Activated naive CD4-positive, alpha-beta T cell treated with anti-CD3 and anti-CD28 coated beads, Interleukin-2, amount 50 U/mL, for 72 hours (primary cell): ENCODE measurements around the gene MVB12B. TPM values are rescaled to one million over a fixed set of nuclear protein-coding genes. Genes with fewer than 3 reads are reported as not detected.

Experiments used
- ATAC-seq, 2 donors: fragments of 150-1000 bp; cut with Tn5 transposase; 2 replicates each; pipeline ENCODE4 v1.10.0; 2021; ENCODE audit warnings: mild to moderate bottlenecking in 2 of 2, moderate library complexity in 2 of 2
- DNase-seq, 2 donors: peaks; one replicate each; pipeline ENCODE4 v3.0.0; 2021 to 2022; ENCODE audit warnings: low spot score in 2 of 2
- H3K27ac Mint-ChIP-seq, 2 donors: one replicate each; pipeline ENCODE4 v1.8.0; 2022; ENCODE audit warnings: mild to moderate bottlenecking in 2 of 2, mixed read lengths in 2 of 2
- H3K36me3 Mint-ChIP-seq, 2 donors: one replicate each; pipeline ENCODE4 v1.8.0; 2022; ENCODE audit warnings: mixed read lengths in 2 of 2
- H3K9me3 Mint-ChIP-seq, 2 donors: one replicate each; pipeline ENCODE4 v1.8.0; 2022; ENCODE audit warnings: mixed read lengths in 2 of 2
- total RNA-seq, 2 donors: library from RNA; stranded (reverse); gene quantifications; one replicate each; pipeline ENCODE4 v1.2.3, GENCODE V29; 2022

MVB12B gene
- total RNA-seq, 2 donors from 2014 or later, result 1.4 to 2.3 TPM

DNA sequence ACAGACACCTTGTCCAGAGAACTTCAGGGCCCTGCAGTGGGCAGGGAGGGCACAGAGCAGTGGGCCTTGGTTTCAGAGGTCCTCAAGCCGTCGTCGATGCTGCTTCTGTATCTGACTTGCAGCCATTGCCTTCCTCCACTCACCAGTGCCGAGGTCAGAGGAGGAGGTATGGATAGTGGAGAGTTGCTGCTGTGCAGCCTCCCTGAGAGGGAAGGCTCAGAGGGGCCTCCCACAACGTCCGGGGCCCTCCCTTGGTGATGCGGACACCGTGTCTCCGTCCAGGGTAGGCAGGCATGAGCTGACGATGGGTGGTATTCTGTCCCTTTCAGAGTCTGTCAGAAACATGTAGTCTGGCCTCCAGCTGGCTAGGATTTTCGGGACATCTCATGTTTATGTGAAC lies 73.9 kb downstream of the MVB12B start:
- DNase-seq (no peak), ATAC-seq (no peak)
- Mint-ChIP-seq H3K27ac (no peak overlapping the region), H3K36me3 (no peaks in the 10 kb centered on the region), H3K9me3 (no peaks in the 10 kb centered on the region)

DNA sequence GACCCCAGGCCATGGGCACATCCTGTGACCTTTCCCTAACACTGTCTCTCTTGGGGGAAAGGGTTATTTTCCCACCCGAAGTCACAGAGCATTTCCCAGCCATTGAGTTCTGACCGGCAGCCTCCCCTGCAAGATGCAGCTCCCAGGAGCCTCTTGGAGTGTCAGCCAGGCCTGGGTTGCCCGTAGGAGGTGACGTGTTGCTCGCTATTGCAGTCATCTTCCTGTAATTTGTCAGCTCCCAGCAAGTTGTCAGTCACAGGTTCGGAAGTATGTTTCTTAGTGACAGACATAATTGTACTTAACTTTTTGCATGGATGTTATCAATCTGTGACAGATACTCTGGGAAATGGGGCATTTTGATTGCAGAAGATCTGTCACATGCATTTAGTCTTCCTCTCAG lies 74.5 kb downstream of the MVB12B start:
- Mint-ChIP-seq H3K27ac (no peak overlapping the region), H3K36me3 (no peaks in the 10 kb centered on the region), H3K9me3 (no peaks in the 10 kb centered on the region)
- DNase-seq (no peak), ATAC-seq (no peak)

DNA sequence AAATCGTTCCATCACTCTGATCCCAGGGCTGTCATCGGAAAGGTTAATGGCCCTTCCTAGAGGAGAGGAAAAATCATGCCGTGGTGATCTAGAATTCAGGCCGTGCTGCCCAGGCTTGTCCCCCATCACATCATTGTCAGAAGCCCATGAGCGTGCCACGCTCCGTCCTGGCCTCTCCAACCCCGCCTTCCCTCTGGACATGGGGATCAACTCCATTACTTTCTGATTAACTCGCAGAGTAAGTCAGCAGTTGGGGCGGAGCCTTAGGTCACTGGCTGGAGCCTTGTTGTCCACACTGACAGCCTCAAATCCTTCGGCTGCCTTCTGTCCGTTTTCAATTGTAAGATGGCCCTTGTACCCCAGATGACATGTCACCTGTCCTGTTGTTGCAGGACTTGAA lies 75.0 kb downstream of the MVB12B start:
- ATAC-seq (no peak), DNase-seq (no peak)
- H3K36me3 Mint-ChIP-seq, result no peaks in the 10 kb centered on the region
- H3K27ac Mint-ChIP-seq, result no peak overlapping the region
- H3K9me3 Mint-ChIP-seq, result no peaks in the 10 kb centered on the region

DNA sequence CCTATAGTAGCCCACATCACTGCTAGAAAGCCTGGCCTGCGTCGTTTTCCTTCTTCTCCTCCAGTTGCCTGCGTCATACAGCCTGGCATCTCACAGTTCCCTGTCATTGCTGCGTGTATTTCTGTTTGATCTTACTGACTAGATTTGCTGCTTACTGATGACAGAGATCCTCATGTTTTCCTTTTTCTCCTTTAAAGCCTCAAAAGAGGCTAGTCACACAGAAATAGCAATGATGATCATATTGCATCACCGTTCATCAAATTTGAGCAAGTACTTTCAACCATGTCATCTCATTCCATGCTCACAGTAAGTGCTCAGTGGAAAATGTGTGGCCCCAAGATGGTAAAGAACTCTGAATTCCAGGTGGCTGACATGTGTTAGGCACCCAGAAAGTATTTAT lies 76.8 kb downstream of the MVB12B start:
- DNase-seq, result no peak
- H3K27ac Mint-ChIP-seq, result no peak overlapping the region
- no peak for ATAC-seq
- H3K9me3 Mint-ChIP-seq, result no peaks in the 10 kb centered on the region
- no peaks in the 10 kb centered on the region for H3K36me3 Mint-ChIP-seq

DNA sequence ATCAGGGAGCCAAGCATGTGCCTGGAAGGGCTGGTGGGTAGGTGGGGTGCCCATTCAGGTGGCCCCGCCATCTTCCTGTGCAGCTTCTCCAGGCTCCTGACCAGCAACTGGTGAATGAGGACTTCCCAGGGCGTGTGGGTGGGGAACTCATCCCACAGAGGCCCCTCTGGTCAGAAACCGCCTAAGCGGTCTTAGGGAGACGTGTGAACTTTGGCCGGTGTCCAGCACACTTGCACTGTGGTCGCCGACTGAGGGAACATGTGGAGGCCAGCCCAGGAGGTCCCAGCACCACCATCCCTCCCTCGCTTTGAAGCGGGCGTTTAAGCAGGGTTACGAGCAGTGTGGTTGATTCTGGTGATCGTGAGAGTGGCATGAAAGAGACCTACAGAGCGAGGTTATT lies 77.8 kb downstream of the MVB12B start:
- ATAC-seq, result no peak
- Mint-ChIP-seq H3K9me3 (no peaks in the 10 kb centered on the region), H3K36me3 (no peaks in the 10 kb centered on the region), H3K27ac (no peak overlapping the region)
- no peak for DNase-seq

DNA sequence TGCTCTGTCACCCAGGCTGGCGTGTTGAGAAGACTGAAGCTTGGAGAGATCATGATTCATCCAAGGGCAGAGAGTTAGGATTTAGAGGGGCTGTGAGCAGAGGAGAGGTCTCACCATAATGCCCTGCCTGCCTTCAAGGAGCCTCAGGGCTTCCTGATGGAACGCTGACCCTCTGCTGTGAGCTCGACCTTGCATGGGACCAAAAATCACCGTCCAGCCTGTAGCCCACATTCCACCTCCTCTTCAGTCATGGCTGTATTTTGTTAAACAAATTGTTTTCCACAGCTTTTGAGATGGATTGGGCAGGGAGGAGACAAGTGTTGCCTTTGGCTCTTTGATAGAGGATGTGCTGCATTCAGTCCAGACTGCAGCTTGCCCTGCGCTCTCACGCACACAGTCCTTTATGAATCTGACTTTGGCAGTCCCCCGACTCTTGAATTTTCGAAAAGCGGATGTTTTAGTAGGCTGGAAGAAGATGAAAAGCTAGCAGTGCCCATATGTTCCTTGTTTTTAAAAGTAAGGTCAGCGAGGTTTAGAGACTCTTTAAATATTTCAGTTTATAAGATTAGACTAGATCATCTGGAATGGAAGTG lies 79.5 kb downstream of the MVB12B start:
- ATAC-seq (no peak), DNase-seq (no peak)
- H3K27ac Mint-ChIP-seq, result peak overlapping the region in 1 of 2 donors; percentile 23
- no peaks in the 10 kb centered on the region for H3K36me3 Mint-ChIP-seq
- no peaks in the 10 kb centered on the region for H3K9me3 Mint-ChIP-seq

DNA sequence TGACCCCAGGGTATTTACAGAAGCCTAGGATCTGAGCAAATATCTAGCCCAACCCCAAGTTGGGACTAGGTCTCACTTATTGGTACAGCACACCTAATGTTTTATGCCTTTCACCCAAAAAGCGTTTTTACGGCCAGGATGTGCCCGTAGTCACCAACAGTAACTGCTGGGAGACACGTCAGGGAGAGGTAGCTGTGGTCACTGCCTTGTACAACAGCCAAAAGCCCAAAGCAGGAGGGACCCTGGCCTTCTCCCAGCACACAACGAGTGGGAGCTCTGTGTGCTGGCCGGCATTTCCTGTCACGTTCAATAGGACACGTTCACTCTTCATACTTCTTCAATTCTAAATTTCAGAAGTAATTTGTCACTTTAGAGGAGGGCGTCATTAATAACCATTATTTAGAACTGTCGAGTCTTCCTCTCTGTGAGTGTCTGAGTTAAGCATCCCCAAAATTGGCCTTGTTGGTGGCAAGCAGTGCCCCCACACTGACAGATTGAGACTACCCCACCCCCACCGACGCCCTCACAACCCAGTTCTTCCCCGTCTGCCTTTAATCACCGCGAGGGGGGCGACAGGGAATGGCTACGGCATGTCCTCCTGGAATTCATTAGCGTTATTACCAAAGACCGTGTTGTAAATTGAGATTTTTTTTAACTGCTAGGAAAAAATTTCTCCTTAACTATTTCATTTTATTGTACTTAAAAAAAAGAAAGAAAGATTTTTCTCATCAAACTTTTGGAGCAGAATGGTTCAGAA lies 80.7 kb downstream of the MVB12B start:
- no peak for ATAC-seq
- Mint-ChIP-seq H3K27ac (no peak overlapping the region), H3K36me3 (no peaks in the 10 kb centered on the region), H3K9me3 (no peaks in the 10 kb centered on the region)
- no peak for DNase-seq

DNA sequence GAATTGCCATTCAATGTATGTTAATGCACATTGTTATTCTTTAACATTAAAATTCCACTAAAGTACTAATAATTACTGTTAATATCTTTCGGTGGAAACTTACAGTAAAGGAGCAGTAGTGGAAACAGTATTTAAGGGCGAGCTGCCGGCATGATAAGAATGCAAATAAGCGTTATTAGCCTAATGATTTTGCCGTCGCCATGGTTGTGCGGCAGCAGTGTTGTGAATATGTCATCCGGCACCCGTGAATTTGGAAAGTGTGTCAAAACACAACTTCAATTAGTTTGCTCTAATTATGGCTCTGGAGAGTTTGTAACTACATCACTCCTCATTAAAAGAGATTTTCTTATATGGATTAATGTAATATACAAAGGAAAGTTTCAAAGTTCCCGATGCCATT lies 81.4 kb downstream of the MVB12B start:
- Mint-ChIP-seq H3K36me3 (no peaks in the 10 kb centered on the region), H3K9me3 (no peaks in the 10 kb centered on the region), H3K27ac (no peak overlapping the region)
- DNase-seq, result no peak
- no peak for ATAC-seq

DNA sequence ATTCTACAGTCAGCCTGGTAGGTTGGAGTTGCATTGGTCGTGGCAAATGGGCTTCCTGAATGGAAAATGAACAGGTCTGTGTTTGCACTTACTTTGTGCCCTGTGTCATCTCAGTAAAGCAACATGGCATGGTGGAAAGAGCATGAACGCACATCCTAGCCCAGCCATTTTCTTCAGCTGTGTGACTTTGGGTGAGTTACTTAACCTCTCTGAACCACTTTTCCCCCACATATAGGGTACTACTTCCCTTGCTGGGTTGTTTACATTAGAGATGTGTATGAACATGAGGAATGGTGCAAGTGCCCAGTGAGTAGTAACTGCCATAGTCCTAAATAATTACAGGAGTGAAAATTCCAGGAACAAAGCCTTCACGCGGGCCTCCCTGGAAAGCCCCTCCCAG lies 83.6 kb downstream of the MVB12B start:
- H3K9me3 Mint-ChIP-seq, result no peaks in the 10 kb centered on the region
- no peak overlapping the region for H3K27ac Mint-ChIP-seq
- no peaks in the 10 kb centered on the region for H3K36me3 Mint-ChIP-seq
- no peak for DNase-seq
- ATAC-seq, result no peak

DNA sequence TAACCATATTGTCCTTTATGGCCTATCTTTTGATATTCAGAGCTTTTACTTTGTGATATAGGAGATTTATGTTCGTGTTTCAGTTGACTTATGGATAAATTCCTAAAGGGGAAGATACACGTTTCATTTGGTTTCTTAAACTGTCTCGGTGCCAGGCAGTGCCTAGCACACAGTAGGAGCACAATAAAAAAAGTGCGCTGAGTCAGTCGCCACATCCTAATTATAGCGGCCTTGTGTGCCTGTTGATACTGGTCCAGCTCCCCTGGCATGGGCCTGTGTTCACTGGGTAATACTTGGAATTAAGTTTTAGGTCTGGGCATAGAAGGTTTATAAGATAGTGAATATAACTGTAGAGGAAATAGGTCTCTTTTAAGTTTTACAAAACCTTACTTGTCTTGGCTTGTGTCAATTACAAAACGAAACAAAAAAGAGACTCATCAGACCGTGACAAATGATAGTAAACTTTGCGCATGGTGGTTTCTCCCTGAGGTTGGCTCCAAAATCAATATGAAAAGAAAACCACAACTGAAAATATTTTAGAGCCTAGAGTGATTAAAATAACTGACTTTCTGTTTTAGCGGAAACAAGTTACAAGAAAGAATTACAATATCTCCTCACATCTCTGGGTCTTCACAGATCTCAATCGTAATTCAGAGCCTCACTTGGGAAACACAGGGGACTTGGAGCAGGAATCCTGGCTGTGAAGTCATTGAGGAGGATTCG lies 84.8 kb downstream of the MVB12B start:
- Mint-ChIP-seq H3K9me3 (no peaks in the 10 kb centered on the region), H3K27ac (peak overlapping the region; percentile 3 to 77), H3K36me3 (no peaks in the 10 kb centered on the region)
- DNase-seq (no peak), ATAC-seq (peak; percentile 88 to 95)

DNA sequence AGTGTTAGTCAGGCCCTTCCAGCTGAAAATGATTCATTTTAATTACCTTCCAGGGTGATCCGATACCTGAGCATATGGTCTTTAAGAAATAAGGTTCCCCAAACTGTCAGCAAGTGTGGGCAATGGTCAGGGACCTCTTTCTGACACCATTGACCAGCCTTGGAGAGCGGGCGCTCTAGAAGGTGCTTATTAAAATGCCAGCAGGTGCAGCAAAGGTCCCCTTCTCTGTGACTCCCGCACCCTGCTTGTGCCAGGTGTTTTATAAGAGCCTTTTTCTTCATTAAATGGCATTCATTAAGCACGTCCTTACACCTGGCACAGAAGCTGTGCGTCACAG lies 85.3 kb downstream of the MVB12B start:
- peak overlapping the region in 1 of 2 donors; percentile 77 for H3K27ac Mint-ChIP-seq
- no peaks in the 10 kb centered on the region for H3K36me3 Mint-ChIP-seq
- ATAC-seq (peak in 1 of 2 donors; percentile 25), DNase-seq (no peak)
- no peaks in the 10 kb centered on the region for H3K9me3 Mint-ChIP-seq

DNA sequence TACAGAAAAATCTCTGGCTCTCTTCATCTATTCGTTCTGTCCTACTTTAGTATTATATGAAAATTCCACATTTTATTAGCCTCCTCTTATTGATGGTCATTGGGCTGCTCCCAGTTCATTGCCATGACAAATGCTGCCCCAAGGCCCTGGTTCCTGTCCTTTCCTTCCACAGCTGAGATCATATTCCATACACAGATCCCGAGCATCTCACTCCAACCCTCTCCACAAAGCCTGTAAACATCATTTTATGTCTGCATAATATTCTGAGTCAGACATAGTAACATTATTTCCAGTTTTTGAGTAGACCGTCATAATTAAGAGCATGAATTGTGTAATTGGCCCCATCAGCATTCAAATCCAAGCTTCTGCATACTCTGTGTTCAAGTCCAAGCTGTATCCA lies 86.3 kb downstream of the MVB12B start:
- Mint-ChIP-seq H3K36me3 (no peaks in the 10 kb centered on the region), H3K27ac (peak overlapping the region in 1 of 2 donors; percentile 77), H3K9me3 (no peaks in the 10 kb centered on the region)
- ATAC-seq (no peak), DNase-seq (no peak)

DNA sequence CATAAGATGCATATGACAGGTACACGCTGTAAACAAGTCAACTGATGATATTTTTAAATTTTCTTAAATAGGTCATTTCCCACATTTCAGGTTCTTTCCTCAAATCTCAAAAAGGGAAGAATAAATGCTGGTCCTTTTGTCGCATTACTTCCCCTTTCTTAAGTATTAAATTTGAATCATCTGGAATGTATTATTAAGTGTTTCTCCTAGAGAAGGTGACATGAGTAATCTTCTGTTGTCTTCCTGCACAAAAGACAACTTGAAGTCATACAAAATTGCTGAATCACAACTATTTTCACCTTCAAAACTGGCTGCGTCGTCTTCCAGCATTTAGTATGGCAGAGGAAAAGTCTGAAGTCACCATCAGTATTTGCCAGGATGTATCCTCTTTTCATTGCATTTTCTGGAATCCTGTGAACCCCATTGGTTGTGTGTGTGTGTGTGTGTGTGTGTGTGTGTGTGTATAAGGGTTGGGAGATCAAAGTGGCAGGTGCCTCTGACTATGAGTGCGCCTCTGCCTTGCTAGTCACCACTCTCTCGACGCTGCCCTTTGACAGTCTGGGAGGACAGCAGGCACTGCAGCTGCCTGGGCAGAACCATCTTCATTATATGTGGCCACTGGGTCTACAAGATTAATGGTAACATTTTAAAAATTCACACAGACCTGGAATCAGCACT lies 86.9 kb downstream of the MVB12B start:
- no peaks in the 10 kb centered on the region for H3K9me3 Mint-ChIP-seq

DNA sequence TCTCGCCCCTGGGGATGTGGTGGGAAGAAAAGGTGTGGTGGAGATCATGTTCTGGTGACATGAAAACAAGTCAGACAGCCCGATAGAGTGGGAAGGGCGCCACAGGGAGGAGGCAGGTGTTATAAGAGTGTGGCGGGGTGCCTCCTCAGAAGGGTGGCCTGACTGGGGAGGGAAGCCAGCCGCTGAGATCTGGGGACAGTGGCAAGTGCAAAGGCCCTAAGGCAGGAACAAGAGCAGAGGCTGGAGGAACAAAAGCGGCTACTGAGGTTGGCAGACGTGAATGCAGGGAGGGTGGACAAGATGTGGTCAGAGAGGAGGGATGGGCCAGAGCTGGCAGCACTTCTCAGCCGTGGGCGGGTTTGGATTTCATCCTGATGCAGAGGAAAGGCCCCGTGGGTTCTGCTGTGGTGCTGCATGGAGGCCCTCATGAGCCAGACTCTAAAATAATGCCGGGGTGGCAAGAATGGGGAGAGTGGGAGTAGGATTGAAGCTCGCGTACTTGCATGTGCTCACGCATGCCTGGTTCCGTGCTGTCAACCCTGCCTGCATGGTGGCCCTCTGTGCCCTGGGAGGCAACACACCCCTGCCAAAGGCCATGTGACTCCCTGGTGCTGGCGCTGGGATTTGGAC lies 89.2 kb downstream of the MVB12B start:
- Mint-ChIP-seq H3K36me3 (no peaks in the 10 kb centered on the region), H3K9me3 (no peaks in the 10 kb centered on the region), H3K27ac (peak overlapping the region in 1 of 2 donors; percentile 18)
- DNase-seq (no peak), ATAC-seq (no peak)

More for the DNA sequence above, 86.9 kb downstream of the MVB12B start:
- DNase-seq (no peak), ATAC-seq (no peak)
- Mint-ChIP-seq H3K36me3 (no peaks in the 10 kb centered on the region), H3K27ac (peak overlapping the region in 1 of 2 donors; percentile 77)

DNA sequence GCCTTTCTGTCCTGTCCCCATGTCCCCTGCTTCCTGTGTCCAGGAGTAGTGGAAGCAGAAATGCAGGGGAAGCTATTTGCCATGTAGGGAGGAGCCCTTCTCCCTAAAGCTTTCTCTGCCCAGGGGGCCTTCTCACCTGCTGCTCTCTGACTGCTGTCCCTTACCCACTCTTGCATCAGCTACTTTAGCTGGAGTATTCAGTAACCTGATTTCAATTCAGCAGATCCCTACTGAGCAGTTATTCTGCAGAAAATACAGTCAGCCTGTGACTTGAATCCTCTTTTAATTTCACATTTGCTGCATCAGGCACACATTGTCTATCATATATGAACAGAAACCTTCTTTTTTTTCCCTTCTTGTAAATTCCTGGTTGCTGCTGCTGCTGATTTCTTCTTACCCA lies 90.4 kb downstream of the MVB12B start:
- ATAC-seq, result no peak
- Mint-ChIP-seq H3K9me3 (no peaks in the 10 kb centered on the region), H3K36me3 (no peaks in the 10 kb centered on the region), H3K27ac (no peak overlapping the region)
- DNase-seq, result no peak

DNA sequence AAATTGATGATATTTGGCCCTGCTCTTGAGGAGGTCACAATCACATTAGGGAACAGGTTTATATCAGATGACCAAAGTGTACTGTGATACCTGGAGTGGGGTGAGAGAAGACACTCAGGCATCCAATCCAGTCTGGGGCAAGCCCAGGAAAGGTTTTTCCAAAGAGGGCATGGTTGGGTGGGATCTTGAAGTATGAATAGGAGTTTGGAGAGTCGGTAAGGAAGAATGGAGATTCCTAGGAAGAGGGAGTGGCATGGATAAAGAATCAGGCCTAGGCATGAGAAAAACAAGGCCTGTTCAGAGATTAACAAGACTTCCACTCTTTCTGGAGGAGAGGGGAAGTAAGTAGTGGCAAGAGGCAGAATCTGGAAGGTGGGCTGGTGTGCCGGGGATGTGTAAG lies 91.1 kb downstream of the MVB12B start:
- no peak for ATAC-seq
- H3K36me3 Mint-ChIP-seq, result no peaks in the 10 kb centered on the region
- H3K9me3 Mint-ChIP-seq, result no peaks in the 10 kb centered on the region
- H3K27ac Mint-ChIP-seq, result no peak overlapping the region
- DNase-seq, result no peak

DNA sequence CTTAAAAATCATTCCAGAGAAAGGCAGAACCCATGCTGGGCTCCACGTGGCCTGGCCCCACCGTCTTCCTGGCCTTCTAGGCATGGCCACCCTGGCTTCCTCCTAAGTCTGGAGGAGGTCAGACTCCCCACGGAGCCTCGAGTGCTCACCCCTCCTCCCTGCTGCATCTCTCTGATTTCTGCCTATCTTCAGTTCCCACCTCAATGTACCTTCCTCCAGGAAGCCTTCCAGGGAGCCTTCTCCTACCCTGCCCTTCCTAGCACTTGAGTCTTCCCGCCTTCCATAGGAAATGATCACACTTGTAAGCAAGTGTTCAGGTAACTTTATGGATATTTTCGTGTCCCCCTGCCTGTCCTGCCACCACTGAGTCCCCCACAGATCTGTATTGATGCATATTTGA lies 92.0 kb downstream of the MVB12B start:
- no peak overlapping the region for H3K27ac Mint-ChIP-seq
- no peak for ATAC-seq
- no peaks in the 10 kb centered on the region for H3K9me3 Mint-ChIP-seq
- H3K36me3 Mint-ChIP-seq, result no peaks in the 10 kb centered on the region
- DNase-seq, result no peak
